SK-MEL-5 (cell line): ENCODE measurements around the gene KCNIP3. TPM values are rescaled to one million over a fixed set of nuclear protein-coding genes. Genes with fewer than 3 reads are reported as not detected.
A peak's percentile ranks its signal among the peaks of the same experiment; 100 is the strongest.
"Not testable (repeated sequence)": the region's sequence is repeated elsewhere in the genome, so short reads cannot be mapped to it uniquely, and the experiment has no call there.

ENCODE experiments used
- DNase-seq: peaks from one replicate; pipeline ENCODE4 v3.0.0-alpha.2; 2016; ENCODE audit warnings: low read depth, low spot score
- in situ Hi-C: cut with HindIII; loops from 2 replicates; pipeline ENCODE4 v1.10.0; 2016; ENCODE audit warnings: low sequenced_read_pairs, high pct_unique_total_duplicates, low pct_unique_long_range_greater_than_20kb
- total RNA-seq: library from RNA; depleted of rRNA; stranded (reverse); fragments of >200 nt; shearing (Covaris generic); gene quantifications from 2 replicates; pipeline ENCODE4 v1.2.3, GENCODE V29; 2014

Gene KCNIP3
- total RNA-seq, 1 experiment from 2014 or later: 18.1 TPM

- in situ Hi-C loops: no loop called here
- DNase-seq: peak; percentile 45
Measured at GRCh38 chr2:95392730-95393455, 95.7 kb downstream of the KCNIP3 start.

- DNase-seq: no peak
- in situ Hi-C loops: no loop called here
Measured at GRCh38 chr2:95393901-95394300, 96.8 kb downstream of the KCNIP3 start.

GRCh38 chr2:95399061-95399460 is 101.9 kb downstream of the KCNIP3 start:
- DNase-seq: no peak
- in situ Hi-C loops: no loop called here

- in situ Hi-C loops: no loop called here
- no peak for DNase-seq
Measured at GRCh38 chr2:95401480-95401879, 104.3 kb downstream of the KCNIP3 start.

- in situ Hi-C loops, DNase-seq: not testable (repeated sequence)
Measured at GRCh38 chr2:95402004-95402369, 104.8 kb downstream of the KCNIP3 start.

- peak; percentile 90 for DNase-seq
- in situ Hi-C loops: no loop called here
Measured at GRCh38 chr2:95402370-95403203, 105.4 kb downstream of the KCNIP3 start, which contains the start of gene FAHD2A. FAHD2A (plus strand) TSS chr2:95402708; CDS start chr2:95405559, 2,851 bp downstream.

- in situ Hi-C loops: not testable (repeated sequence)
- peak; percentile 59 for DNase-seq
Measured at GRCh38 chr2:95403204-95403721, 106.1 kb downstream of the KCNIP3 start.

- peak; percentile 82 for DNase-seq
- in situ Hi-C loops: not testable (repeated sequence)
Measured at GRCh38 chr2:95403824-95404223, 106.7 kb downstream of the KCNIP3 start.

GRCh38 chr2:95404676-95405075 is 107.5 kb downstream of the KCNIP3 start:
- DNase-seq, in situ Hi-C loops: not testable (repeated sequence)

- DNase-seq: not testable (repeated sequence)
Measured at GRCh38 chr2:95411239-95411638, 114.1 kb downstream of the KCNIP3 start.

GRCh38 chr2:95414015-95414594 is 117.0 kb downstream of the KCNIP3 start:
- in situ Hi-C loops: not testable (repeated sequence)
- DNase-seq: peak; percentile 78

More at GRCh38 chr2:95411239-95411638, 114.1 kb downstream of the KCNIP3 start:
- in situ Hi-C loops: not testable (repeated sequence)

GRCh38 chr2:95415138-95415537 is 118.0 kb downstream of the KCNIP3 start:
- DNase-seq, in situ Hi-C loops: not testable (repeated sequence)

- DNase-seq, in situ Hi-C loops: not testable (repeated sequence)
Measured at GRCh38 chr2:95415561-95415960, 118.4 kb downstream of the KCNIP3 start.

- in situ Hi-C loops: not testable (repeated sequence)
Measured at GRCh38 chr2:95427196-95427867, 130.2 kb downstream of the KCNIP3 start.

GRCh38 chr2:95429748-95430467 is 132.8 kb downstream of the KCNIP3 start:
- in situ Hi-C loops, DNase-seq: not testable (repeated sequence)

More at GRCh38 chr2:95427196-95427867, 130.2 kb downstream of the KCNIP3 start:
- not testable (repeated sequence) for DNase-seq

GRCh38 chr2:95433373-95433772 is 136.2 kb downstream of the KCNIP3 start:
- in situ Hi-C loops, DNase-seq: not testable (repeated sequence)

GRCh38 chr2:95433973-95434372 is 136.8 kb downstream of the KCNIP3 start:
- DNase-seq, in situ Hi-C loops: not testable (repeated sequence)
